GM21390 (cell line): Measurements from ENCODE around the gene LPCAT4.
"Not testable (repeated sequence)": the region's sequence is repeated elsewhere in the genome, so short reads cannot be mapped to it uniquely, and the experiment has no call there.

Source experiments
- ATAC-seq: cut with Tn5 transposase; IDR thresholded peaks from one replicate; pipeline ENCODE4 v1.9.1; 2021; ENCODE audit not compliant: unreplicated experiment

The LPCAT4 gene, protein sequence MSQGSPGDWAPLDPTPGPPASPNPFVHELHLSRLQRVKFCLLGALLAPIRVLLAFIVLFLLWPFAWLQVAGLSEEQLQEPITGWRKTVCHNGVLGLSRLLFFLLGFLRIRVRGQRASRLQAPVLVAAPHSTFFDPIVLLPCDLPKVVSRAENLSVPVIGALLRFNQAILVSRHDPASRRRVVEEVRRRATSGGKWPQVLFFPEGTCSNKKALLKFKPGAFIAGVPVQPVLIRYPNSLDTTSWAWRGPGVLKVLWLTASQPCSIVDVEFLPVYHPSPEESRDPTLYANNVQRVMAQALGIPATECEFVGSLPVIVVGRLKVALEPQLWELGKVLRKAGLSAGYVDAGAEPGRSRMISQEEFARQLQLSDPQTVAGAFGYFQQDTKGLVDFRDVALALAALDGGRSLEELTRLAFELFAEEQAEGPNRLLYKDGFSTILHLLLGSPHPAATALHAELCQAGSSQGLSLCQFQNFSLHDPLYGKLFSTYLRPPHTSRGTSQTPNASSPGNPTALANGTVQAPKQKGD

DNA sequence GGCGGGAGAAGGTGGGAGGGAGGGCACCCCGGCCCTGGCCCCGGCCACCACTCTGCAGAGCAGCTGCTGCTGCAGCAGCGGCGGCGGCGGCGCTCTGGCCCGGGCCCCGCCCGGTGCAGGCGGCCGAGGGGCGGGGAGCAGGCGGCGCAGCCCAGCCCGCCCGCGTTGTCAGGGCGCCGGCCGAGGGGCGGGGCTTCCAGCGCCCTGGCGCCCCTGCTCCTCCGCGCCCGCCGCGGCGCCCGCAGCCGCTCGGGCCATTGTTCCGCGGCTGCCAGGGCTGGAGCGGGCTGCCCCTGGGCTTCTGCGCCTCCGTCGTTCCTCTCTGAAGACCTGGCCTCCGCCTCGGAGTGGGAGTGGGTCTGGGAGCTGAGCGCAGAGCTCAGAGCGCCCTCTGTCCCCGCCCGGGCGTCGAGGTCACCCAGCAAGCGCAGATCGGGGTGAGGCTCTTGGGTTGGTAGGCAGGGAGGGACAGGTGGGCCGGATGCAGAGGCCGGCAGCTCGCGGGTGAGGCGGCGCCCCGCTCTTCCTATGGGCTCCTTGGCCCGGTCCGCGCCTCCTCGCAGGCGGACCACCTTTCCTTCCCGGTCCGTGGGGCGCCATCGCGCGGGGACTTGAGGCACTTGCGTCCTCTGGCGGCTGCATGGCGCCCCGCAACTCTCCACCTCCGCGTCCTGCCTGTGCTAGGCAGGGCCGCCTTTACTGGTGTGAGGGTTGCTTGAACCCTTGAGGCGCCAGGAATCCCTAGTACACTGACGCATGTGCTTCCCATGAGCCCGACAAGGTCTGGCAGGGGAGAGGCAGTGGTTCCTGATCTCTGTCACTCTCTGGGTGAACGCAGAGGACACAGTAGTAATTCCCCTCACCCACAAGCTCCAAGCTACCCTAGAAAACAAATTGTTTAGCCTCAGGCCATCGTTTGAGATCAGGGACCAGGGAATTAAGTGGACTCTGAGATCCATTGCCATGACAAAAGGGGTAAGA is at the start of gene LPCAT4:
Gene LPCAT4, minus strand, starts transcription at position 96 of the 981 bp plus-strand sequence. CDS start 96 bp downstream, outside the sequence.
- ATAC-seq, result peak; percentile 71

DNA sequence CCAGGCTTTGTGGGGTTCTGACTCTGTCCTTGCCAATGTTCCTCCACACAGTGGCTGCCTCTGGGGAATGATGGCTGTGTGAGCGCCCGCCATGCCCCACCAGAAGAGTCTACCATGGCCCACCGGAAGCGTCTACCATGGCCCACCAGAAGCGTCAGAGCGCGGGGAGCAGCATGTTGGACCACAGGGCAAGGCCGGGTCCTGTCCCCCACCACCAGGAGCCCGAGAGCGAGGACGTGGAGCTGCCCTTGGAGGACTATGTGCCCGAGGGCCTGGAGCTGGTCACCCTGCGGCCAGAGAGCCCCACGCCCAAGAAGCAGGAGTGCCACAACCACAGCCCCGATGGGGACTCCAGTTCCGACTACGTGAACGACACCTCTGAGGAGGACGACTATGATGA is 42.5 kb upstream of the LPCAT4 start:
- not testable (repeated sequence) for ATAC-seq

DNA sequence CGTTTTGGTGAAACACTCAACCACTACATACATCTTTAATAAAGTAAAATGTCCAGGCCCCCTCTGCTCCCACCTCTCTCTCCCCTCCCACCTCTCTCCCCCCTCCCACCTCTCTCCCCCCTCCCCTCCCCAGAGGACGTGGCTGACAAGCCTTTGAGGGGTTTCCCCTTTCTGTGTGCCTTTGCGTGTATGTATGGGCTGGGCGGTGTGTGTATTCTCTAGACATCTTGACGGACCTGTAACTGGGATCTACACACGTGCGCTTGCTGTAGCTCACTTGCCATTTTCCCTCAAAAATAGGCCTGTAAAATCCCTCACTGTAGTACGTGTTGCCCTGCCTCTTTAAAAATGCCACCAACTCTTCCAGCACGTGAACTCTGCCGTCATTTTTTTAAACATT is 42.0 kb upstream of the LPCAT4 start:
- ATAC-seq, result not testable (repeated sequence)

DNA sequence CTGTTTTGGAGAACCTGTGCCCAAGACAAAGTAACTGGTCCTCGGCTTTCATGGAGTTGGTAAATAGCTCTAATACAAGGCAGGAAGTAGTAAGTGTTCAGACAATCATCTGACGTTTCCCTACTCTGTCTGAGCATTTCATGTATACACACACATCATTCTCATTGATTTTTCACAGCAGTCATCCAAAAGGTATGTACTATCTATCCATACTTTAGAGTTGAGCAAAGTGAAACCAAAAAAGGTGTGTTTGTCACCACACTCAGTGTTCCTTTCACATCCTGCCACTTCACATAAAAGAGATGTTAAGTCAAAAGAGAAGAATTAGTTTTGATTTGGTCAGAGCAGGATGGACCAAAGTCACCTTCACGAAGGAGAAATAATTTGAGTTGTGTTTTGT is 36.9 kb upstream of the LPCAT4 start:
- peak; percentile 43 for ATAC-seq

DNA sequence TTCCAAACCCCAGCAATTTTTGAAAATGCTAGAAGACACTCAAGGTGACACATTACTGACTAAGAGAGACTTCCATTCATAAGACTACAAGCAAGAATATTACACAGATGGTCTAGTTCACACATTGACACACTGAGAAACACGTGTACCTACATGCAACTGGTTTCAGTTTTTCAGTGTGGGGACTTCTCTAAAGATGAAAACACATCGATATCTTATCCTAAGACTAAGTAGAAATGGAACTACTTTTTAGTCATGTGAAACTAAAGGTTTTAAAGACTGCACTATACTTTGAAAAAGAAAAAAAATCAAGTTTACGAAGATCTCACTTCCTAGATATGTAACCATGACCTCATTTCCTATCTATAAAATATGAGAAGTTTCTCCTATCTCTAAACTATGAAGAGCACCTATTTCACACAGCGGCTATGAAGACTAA is 36.2 kb upstream of the LPCAT4 start:
- ATAC-seq, result peak; percentile 59

DNA sequence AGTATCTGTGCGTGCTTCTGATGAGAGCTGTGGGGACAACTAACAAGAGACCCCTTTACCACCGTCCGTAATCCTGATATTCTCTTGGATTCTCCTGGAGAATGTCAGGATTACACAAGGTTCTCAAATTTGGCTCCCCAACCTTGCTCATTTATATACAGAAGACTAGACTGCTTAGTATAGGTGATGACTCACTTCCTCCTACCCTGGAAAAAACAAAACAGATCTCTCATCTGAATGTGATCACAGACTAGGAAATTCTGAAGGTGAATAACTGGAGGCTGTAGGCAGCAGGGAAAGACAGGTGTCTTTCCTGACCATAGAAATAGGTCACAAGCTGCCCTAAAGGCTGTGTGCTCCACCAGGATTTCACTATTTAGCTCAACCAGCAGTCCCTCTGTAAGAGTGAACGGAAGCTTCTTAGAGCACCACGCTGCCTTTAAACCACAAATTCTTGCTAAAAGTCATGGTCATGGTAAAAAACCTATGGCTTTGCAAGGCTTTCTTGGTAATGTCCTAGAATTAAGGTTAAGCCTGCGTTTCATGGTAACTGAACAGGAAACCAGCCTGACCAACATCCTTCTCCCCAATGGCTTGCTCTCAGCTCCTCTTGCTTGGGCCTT is 30.8 kb upstream of the LPCAT4 start:
- ATAC-seq, result not testable (repeated sequence)

DNA sequence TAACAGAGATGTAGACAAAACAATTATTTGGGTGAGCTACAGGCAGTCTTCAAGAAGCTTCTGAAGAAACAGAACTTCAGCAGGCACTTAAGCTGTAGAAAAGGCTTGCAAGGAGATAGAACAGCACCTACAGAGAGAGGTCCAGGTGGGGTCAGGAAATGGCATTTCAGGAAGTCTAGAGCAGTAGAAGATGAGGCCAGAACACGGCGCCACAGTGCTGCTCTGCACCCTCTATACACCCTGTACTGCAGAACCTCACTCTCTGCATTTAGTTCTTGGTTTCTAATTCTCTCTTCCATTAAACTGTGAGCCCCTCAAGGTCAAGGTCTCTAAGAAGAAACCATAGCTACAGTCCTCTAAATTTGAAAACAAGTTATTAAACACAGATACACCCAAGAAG is 26.0 kb upstream of the LPCAT4 start:
- ATAC-seq, result not testable (repeated sequence)

DNA sequence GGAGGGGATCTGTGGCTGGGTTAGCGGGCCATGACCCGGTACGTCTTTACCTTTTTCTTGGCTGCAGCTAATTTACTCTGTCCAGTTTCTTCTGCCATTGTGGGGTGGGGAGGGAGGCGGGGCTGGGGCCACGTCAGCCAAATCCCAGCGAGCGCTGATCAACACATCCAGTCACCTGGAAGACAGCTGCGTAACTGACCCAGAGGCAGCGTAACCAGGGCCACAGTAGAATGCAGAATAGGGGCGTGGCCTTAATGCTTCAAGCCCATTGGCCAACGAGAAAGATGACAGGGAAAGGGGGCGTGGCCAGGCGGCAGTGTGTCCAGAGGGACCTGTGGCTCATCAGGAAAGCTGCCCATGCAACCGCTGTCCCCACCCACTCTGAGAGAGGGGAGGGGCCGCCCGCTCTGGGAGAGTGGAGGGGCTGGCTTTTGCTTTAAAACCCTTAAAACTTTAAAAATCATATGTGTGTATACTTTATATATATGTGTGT is 22.6 kb upstream of the LPCAT4 start:
- not testable (repeated sequence) for ATAC-seq

DNA sequence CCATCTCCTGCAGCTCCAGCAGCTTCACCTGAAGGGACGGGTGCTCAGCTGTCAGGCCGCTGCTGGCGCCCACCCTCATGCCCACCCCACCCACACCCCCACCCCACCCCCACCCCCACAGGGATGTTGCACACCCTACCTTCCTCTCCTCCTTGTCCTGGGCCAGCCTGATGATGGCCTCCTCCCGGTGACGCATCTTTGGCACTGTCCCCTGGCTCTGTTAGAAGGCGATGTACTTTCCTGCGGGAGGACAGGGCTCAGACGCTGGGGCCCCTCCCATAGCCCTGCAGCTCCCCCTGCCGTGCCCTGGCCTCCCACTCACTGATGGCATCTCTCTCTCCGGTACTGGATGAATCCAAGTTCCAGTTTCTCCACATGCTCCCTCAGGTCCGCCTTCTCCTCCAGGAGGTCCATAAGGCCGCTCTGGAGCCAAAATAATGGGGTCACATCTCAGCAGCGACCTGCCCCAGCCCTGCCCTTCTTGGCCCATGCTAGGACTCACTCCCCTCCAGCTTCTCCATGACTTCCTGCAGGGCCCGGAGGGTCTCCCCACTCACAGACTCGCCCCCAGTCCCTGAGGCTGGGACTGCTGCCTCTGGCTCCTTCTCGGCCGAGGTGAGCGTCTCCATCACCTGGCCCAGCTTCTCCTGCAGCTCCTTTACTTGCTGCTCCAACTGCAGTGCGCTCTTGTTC is 15.0 kb upstream of the LPCAT4 start:
- not testable (repeated sequence) for ATAC-seq

DNA sequence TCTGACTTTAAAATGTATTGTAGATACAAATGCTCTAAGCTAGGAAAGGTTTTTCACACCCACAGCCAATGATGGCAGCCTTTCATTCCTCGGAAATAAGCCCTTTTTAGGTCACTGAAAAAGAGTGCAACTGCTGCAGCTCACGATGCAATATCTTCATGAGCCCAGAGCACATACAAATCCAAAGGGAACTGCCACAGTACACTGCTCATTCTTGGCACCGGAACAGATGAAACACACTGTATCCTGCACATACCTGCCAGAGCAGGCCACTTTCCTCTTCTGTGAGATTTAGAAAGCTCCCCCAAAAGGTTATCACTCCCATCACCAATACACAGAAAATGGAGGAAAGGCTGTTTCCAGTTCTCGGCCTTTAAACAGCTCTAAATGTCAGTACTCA is 13.5 kb upstream of the LPCAT4 start:
- ATAC-seq, result not testable (repeated sequence)

DNA sequence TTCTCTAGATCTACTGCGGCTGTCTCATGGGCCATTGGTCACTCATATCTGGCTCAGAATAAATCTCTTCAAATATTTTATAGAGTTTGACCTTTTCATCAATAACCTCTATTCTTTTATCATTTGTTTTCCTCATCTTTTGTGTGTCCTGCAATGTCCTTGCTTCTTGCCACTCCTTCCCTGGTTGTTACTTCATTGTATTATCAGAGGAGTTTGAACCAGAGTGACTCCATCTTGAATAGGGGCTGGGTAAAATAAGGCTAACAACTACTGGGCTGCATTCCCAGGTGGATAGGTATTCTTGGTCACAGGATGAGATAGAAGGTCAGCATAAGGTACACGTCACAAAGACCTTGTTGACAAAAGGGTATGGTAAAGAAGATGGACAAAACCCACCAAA is 9.9 kb upstream of the LPCAT4 start:
- ATAC-seq, result no peak

DNA sequence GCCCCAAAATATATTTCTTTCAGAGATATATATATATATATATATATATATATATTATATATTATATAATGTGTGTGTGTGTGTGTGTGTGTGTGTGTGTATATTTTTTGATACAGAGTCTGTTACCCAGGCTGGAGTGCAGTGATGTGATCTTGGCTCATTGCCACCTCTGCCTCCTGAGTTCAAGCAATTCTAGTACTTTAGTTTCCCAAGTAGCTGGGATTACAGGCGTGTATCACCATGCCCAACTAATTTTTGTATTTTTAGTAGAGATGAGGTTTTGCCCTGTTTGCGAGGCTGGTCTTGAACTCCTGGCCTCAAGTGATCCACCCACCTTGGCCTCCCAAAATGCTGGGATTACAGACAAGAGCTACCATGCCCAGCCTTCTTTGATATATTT is 8.5 kb upstream of the LPCAT4 start:
- not testable (repeated sequence) for ATAC-seq

DNA sequence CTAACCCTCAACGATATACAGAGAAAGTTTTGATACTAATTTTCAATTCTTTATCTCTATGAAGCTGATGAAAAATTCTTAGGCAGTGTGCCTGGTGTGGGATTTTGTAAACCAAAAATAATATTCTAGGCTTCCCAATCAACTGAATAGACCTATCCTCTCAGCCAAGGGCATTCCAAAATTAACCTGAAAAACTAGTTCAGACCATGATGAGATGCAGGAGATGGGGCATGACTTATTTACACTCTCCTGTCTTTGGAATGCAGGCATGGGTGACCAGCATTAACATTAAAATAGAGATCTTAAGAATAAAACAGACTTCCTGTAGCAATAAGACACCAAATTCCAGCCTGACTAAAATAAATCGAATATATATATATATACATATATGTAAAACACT is 7.8 kb upstream of the LPCAT4 start:
- no peak for ATAC-seq

DNA sequence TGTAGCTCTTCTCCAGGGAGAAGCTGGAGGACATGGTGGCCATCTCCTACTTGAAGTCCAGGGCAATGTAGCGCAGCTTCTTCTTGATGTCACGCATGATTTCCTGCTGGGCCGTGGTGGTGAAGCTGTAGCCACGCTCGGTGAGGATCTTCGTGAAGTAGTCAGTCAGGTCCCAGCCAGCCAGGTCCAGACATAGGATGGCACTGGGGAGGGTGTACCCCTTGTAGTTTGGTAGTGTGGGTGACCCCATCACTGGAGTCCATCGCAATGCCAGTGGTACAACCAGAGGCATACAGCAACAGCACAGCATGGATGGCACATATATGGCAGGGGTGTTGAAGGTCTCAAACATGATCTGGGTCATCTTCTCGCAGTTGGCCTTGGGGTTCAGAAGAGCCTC is 7.0 kb upstream of the LPCAT4 start:
- ATAC-seq, result no peak

DNA sequence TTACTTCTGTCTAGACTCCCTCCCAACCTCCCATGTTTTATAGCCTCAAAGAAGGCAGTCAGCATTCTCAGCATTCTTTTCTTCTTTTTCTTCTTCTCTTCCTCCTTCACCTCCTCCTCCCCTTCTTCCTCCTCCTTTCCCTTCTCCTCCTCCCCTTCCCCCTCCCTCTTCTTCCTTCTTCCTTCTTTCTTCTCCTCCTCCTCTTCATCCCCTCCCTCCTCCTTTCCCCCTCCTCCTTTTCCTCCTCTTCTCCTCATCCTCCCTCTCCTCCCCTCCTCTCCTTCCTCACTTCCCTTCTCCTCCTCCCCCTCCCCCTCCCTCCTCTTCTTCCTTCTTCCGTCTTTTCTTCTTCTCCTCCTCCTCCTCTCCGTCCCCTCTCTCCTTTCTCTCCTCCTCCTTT is 3.6 kb upstream of the LPCAT4 start:
- ATAC-seq, result no peak

DNA sequence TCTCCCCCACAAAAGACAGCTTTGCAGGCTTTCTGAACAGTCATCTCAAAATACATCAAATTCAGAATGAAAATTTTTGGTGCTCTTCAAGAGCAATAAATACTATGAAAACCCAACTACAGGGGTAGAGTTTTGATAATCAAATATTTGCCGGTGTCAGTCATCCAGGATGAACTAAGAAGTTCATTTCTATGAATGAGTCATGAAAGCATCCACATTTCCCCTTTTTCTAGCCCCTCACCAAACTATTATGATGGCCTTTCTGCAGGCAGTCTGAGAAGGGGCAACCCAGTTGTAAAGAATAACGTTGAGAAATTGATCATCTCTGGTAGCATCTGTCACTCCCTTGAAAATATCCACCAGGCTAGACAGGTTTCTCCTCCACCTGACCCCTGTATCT is 3.1 kb upstream of the LPCAT4 start:
- ATAC-seq, result no peak

DNA sequence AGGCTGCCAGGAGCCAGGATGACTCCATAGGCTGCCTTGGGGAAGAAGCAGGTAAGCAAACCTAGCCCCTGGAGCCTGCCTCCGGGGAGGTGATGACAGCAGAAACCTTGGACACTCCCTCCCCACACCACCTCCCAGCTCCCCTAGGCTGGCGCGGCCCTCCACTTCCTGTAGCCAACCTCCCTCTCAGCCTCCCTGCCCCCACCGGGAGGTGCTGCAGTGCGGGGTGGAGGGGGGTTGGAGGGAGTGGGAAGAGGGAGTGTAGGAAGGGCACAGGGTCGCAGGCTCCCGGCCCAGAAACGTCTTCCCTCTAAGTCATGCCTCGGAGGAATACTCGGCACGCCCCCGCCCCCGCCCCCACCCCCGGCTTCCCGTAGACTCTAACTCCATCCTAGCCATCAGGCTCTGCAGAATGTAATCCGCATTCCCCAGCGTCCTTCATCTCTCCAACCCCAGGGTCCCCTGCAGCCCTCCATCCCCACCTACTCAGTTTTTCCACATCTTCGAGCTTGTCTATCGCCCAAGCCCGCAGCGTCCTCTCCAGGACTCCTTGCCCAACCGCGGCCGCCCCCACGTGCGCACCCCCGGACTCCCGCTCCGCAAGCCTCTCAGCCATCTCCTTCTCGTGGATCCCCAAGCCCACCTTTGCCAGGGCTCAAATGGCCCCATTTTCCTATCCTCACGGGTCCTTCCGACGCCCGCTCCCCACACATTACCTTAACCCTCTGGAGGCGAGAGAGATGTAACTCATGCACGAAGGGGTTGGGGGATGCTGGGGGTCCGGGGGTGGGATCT is 528 bp downstream of the LPCAT4 start:
- ATAC-seq, result no peak

DNA sequence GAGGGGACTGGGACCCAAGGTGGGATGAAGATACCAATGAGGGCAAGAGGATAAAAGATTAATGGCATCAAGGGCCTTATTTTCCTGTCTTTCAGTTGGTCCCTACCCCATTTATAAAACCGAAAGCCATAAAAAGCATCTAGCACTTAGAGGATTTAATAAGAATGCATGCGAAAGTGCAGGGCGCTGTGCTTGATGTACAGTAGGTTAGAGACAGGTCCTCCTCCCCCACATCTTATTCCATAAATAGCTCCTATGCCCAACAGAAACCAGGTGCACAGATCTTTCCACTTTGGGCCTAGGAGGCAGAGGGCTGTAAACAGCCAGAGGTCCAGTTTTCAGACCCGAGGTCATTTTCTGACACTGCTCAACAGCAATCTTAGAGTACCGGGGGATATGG is 1.2 kb downstream of the LPCAT4 start:
- no peak for ATAC-seq

DNA sequence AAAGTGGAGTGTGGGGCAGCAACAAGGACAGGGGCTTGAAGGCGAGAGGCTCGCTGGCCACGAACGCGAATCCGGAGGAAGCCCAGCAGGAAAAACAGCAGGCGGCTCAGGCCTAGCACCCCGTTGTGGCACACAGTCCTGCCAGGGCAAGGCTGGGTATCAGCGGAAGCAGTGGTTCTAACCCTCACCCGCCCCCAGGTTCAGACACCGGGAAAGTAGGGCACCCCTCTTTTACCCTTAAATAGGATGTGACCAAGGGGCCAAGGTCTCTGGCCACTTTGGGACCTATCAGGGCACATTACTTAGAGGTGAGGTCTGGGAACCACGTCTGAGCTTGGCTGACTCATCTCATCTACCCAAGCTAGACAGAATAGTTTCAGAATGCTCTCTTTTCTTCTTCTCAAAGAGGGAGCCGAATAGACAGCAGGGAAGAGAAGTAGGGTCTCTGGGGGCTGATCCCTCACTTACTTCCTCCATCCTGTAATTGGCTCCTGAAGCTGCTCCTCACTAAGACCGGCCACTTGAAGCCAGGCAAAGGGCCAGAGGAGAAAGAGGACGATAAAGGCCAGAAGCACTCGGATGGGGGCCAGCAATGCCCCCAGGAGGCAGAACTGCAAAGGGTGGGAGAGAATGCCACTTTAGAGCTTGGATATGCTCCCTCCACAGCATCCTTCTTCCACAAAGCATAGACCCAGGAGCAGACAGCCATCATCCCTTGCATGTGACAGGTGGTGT is 1.7 kb downstream of the LPCAT4 start:
- ATAC-seq, result no peak
